HepG2 (cell line): Measurements from ENCODE around the gene CCDC8. TPM values are rescaled to one million over a fixed set of nuclear protein-coding genes. Genes with fewer than 3 reads are reported as not detected.

Source experiments
- ARID2 ChIP-seq: sonication (generic); formaldehyde crosslinking; IDR thresholded peaks from 2 replicates; pipeline ENCODE4 v1.8.1; 2022; ENCODE audit warnings: mild to moderate bottlenecking, missing genetic modification reagents, borderline replicate concordance
- CEBPG ChIP-seq: IDR thresholded peaks from 2 replicates; pipeline ENCODE4 v1.6.1; 2016
- ETV5 ChIP-seq: IDR thresholded peaks from 2 replicates; pipeline ENCODE4 v1.6.1; 2018; ENCODE audit warnings: missing biosample characterization, missing genetic modification reagents, inconsistent platforms, borderline replicate concordance
- ETV6 ChIP-seq: sonication (generic); formaldehyde crosslinking; conservative IDR thresholded peaks from 2 replicates; pipeline ENCODE4 v1.4.0; 2020; ENCODE audit warnings: missing genetic modification reagents
- FOXP4 ChIP-seq: sonication (generic); formaldehyde crosslinking; IDR thresholded peaks from 2 replicates; pipeline ENCODE4 v1.4.0; 2020; ENCODE audit warnings: missing genetic modification reagents
- FUBP1 ChIP-seq: sonication (generic); formaldehyde crosslinking; IDR thresholded peaks from 2 replicates; pipeline ENCODE4 v1.5.1; 2020; ENCODE audit warnings: missing genetic modification reagents, mild to moderate bottlenecking, borderline replicate concordance
- JUNB ChIP-seq: sonication (generic); formaldehyde crosslinking; IDR thresholded peaks from 2 replicates; pipeline ENCODE4 v1.8.0; 2022; ENCODE audit warnings: missing genetic modification reagents, mild to moderate bottlenecking, borderline replicate concordance
- KAT7 ChIP-seq: IDR thresholded peaks from 2 replicates; pipeline ENCODE4 v1.6.1; 2018; ENCODE audit warnings: borderline replicate concordance, missing compliant biosample characterization
- KLF16 ChIP-seq, 2 experiments: sonication (generic) in 1 of 2; formaldehyde crosslinking in 1 of 2; IDR thresholded peaks; 2 replicates each; pipeline versions ENCODE4 v1.6.1 to v1.8.0; 2016 to 2023; ENCODE audit warnings: missing genetic modification reagents in 2 of 2, missing compliant biosample characterization in 1 of 2
- MBD4 ChIP-seq: IDR thresholded peaks from 2 replicates; pipeline ENCODE4 v1.6.1; 2012; ENCODE audit warnings: low read length, inconsistent platforms, borderline replicate concordance
- PHF5A ChIP-seq: IDR thresholded peaks from one replicate; pipeline ENCODE4 v1.6.1; 2018; ENCODE audit warnings: low read depth, missing genetic modification reagents; ENCODE audit not compliant: unreplicated experiment
- PTBP1 ChIP-seq: fragments of 200-400 bp; formaldehyde crosslinking; IDR thresholded peaks from 2 replicates; pipeline ENCODE4 v1.6.1; 2018; ENCODE audit warnings: low read length, low read depth; ENCODE audit not compliant: poor library complexity, severe bottlenecking
- SALL1 ChIP-seq: sonication (generic); formaldehyde crosslinking; IDR thresholded peaks from 2 replicates; pipeline ENCODE4 v1.8.0; 2022; ENCODE audit warnings: mild to moderate bottlenecking, missing genetic modification reagents
- SAP130 ChIP-seq: IDR thresholded peaks from 2 replicates; pipeline ENCODE4 v1.6.1; 2016; ENCODE audit warnings: low read depth
- SP140L ChIP-seq: sonication (generic); formaldehyde crosslinking; IDR thresholded peaks from 2 replicates; pipeline ENCODE4 v1.4.0; 2020; ENCODE audit warnings: missing genetic modification reagents, borderline replicate concordance
- TBX3 ChIP-seq: fragments of 450-650 bp; IDR thresholded peaks from 2 replicates; pipeline ENCODE4 v1.6.1; 2017; ENCODE audit warnings: antibody characterized with exemption, mild to moderate bottlenecking, inconsistent platforms, borderline replicate concordance
- ZFP41 ChIP-seq: sonication (generic); formaldehyde crosslinking; IDR thresholded peaks from 2 replicates; pipeline ENCODE4 v1.4.0; 2020; ENCODE audit warnings: mild to moderate bottlenecking, missing genetic modification reagents, borderline replicate concordance
- ZMAT5 ChIP-seq: sonication (generic); formaldehyde crosslinking; IDR thresholded peaks from 2 replicates; pipeline ENCODE4 v1.5.0; 2020; ENCODE audit warnings: mild to moderate bottlenecking, low read depth, missing genetic modification reagents, borderline replicate concordance
- ZNF121 ChIP-seq: sonication (generic); formaldehyde crosslinking; IDR thresholded peaks from 2 replicates; pipeline ENCODE4 v1.5.0; 2020; ENCODE audit warnings: mild to moderate bottlenecking, missing genetic modification reagents
- ZNF17 ChIP-seq: sonication (generic); formaldehyde crosslinking; IDR thresholded peaks from 2 replicates; pipeline ENCODE4 v1.5.0; 2020; ENCODE audit warnings: mild to moderate bottlenecking, missing genetic modification reagents
- ZNF180 ChIP-seq: sonication (generic); formaldehyde crosslinking; IDR thresholded peaks from 2 replicates; pipeline ENCODE4 v1.4.0; 2020; ENCODE audit warnings: low read depth, missing genetic modification reagents, borderline replicate concordance
- ZNF234 ChIP-seq: sonication (generic); formaldehyde crosslinking; conservative IDR thresholded peaks from 2 replicates; pipeline ENCODE4 v1.5.1; 2020; ENCODE audit warnings: mild to moderate bottlenecking, missing genetic modification reagents
- ZNF746 ChIP-seq: sonication (generic); formaldehyde crosslinking; IDR thresholded peaks from 2 replicates; pipeline ENCODE4 v1.8.0; 2022; ENCODE audit warnings: mild to moderate bottlenecking, missing genetic modification reagents
- ZNF766 ChIP-seq: sonication (generic); formaldehyde crosslinking; IDR thresholded peaks from 2 replicates; pipeline ENCODE4 v1.5.0; 2020; ENCODE audit warnings: missing genetic modification reagents, borderline replicate concordance
- polyA plus RNA-seq, 8 experiments: library from polyadenylated mRNA; depleted of rRNA in 3 of 8; stranded (reverse) in 7 of 8; unstranded in 1 of 8; fragments of >200 nt; fragmentation: Illumina TruSeq in 4 of 8; extraction: Trizol in 4 of 8; gene quantifications; 2 replicates each; pipeline versions ENCODE4 v1.2.1 to v1.2.3, GENCODE V29; 2011 to 2016; ENCODE audit warnings: low read depth in 4 of 8, missing spikeins in 1 of 8, mixed read lengths in 1 of 8; ENCODE audit not compliant: insufficient read depth in 1 of 8
- total RNA-seq, 5 experiments: library from RNA; depleted of rRNA; stranded (reverse); fragments of >200 nt; fragmentation: Illumina TruSeq; extraction: Trizol; gene quantifications; 2 replicates each; pipeline ENCODE4 v1.2.3, GENCODE V29; 2016; ENCODE audit warnings: low read depth in 1 of 5
- TF ChIP-seq, protein P1 (sequence below): sonication (generic); formaldehyde crosslinking; IDR thresholded peaks from 2 replicates; pipeline ENCODE4 v1.4.0; 2020; ENCODE audit warnings: missing genetic modification reagents, borderline replicate concordance

CCDC8 gene
- total and polyA plus RNA-seq, 2 of the 13 experiments (the other 11 are each of a cell fraction or from before 2014, with no cell fraction given) = 0.04 TPM; not detected in 1

DNA sequence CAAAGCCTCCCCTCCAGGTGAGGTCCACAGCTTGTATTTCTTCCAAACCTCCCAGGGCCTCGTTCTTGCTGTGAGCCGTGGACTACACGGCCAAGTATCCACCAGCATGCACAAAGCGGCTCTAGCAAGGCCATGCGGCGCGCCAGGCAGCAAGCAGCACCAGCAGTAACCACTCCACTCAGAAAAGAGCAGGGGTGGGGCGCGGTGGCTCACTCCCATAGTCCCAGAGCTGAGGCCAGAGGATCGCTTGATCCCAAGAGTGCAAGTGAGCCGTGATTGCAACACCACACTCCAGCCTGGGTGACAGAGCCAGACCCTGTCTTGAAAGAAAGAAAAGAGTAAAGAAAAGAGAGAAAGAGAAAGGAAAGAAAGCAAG lies 4.7 kb downstream of the CCDC8 start (continued):
- TF ChIP-seq ZNF121 (CRISPR knock-in tag) (no peak), ARID2 (no peak), ZNF180 (CRISPR knock-in tag) (no peak), SALL1 (CRISPR knock-in tag) (0 out of 2 replicates have a peak, but pooled peaks have one; percentile 30), FOXP4 (CRISPR knock-in tag) (no peak), KAT7 (no peak), MBD4 (no peak), ZNF17 (CRISPR knock-in tag) (no peak), ZNF746 (CRISPR knock-in tag) (peak; percentile 23; the same call in 1 of the 2 replicates), FUBP1 (CRISPR knock-in tag) (no peak), ETV6 (CRISPR knock-in tag) (no peak), JUNB (no peak), SAP130 (CRISPR knock-in tag) (peak; percentile 40; the same call in 1 of the 2 replicates), PHF5A (no peak), PTBP1 (no peak), ETV5 (CRISPR knock-in tag) (no peak), ZFP41 (CRISPR knock-in tag) (no peak), KLF16 (CRISPR knock-in tag; IDR thresholded peaks at IDR 0.05) (no peak), ZMAT5 (CRISPR knock-in tag) (no peak), ZNF766 (no peak), ZNF234 (CRISPR knock-in tag) (no peak), SP140L (CRISPR knock-in tag) (no peak), CEBPG (CRISPR knock-in tag) (peak; percentile 83), TBX3 (no peak)
- TF ChIP-seq, protein P1, sequence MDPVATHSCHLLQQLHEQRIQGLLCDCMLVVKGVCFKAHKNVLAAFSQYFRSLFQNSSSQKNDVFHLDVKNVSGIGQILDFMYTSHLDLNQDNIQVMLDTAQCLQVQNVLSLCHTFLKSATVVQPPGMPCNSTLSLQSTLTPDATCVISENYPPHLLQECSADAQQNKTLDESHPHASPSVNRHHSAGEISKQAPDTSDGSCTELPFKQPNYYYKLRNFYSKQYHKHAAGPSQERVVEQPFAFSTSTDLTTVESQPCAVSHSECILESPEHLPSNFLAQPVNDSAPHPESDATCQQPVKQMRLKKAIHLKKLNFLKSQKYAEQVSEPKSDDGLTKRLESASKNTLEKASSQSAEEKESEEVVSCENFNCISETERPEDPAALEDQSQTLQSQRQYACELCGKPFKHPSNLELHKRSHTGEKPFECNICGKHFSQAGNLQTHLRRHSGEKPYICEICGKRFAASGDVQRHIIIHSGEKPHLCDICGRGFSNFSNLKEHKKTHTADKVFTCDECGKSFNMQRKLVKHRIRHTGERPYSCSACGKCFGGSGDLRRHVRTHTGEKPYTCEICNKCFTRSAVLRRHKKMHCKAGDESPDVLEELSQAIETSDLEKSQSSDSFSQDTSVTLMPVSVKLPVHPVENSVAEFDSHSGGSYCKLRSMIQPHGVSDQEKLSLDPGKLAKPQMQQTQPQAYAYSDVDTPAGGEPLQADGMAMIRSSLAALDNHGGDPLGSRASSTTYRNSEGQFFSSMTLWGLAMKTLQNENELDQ = no peak
